Glutamatergic neuron (in vitro differentiated cells): ENCODE results near the gene FBXL13. TPM values are rescaled to one million over a fixed set of nuclear protein-coding genes. Genes with fewer than 3 reads are reported as not detected.
"Not testable (repeated sequence)": the region's sequence is repeated elsewhere in the genome, so short reads cannot be mapped to it uniquely, and the experiment has no call there.

Experiments
- DNase-seq: peaks from one replicate; pipeline ENCODE4 v3.0.0; 2022
- H3K27ac Mint-ChIP-seq: one replicate; pipeline ENCODE4 v1.8.0; 2020; ENCODE audit warnings: mild to moderate bottlenecking, mixed read lengths, inconsistent platforms; ENCODE audit not compliant: unreplicated experiment
- H3K27me3 Mint-ChIP-seq: one replicate; pipeline ENCODE4 v1.8.0; 2020; ENCODE audit warnings: mild to moderate bottlenecking, moderate library complexity, mixed read lengths, inconsistent platforms; ENCODE audit not compliant: unreplicated experiment
- H3K36me3 Mint-ChIP-seq: one replicate; pipeline ENCODE4 v1.8.0; 2020; ENCODE audit warnings: mild to moderate bottlenecking, mixed read lengths, inconsistent platforms; ENCODE audit not compliant: unreplicated experiment
- H3K4me1 Mint-ChIP-seq: one replicate; pipeline ENCODE4 v1.8.0; 2020; ENCODE audit warnings: mild to moderate bottlenecking, low read depth, mixed read lengths, inconsistent platforms; ENCODE audit not compliant: unreplicated experiment
- H3K4me3 Mint-ChIP-seq: one replicate; pipeline ENCODE4 v1.8.0; 2020; ENCODE audit warnings: mild to moderate bottlenecking, mixed read lengths, inconsistent platforms; ENCODE audit not compliant: unreplicated experiment
- H3K9me3 Mint-ChIP-seq: one replicate; pipeline ENCODE4 v1.8.0; 2020; ENCODE audit warnings: mild to moderate bottlenecking, moderate library complexity, mixed read lengths, inconsistent platforms; ENCODE audit not compliant: unreplicated experiment
- total RNA-seq: library from RNA; stranded (reverse); fragmentation: NEBNext Ultra II Directional; extraction: Animal tissue kit (Norgen Biotek cat#: 25700); gene quantifications from one replicate; pipeline ENCODE4 v1.2.1, GENCODE V29; 2021; ENCODE audit not compliant: unreplicated experiment

FBXL13 gene
- total RNA-seq, 1 donor from 2014 or later, result 1.1 TPM

DNA sequence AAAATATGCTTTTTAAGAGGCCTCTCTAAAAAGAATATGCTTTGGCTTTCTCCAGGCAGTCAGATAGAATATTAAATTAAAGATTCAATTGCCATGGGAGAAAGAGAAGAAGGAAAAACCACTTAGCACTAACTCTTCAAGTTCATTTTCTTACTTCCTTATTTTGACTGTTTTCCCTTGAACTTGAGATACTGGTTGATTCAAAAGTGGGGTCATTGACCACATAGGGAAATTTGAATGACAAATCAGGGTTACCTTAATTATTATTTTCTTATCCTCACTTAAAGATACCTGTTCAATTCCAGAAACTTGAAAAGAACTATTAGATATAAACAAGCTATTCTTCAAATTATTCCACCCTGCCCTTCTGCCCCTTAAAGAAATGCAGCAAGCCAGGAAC, 298.4 kb downstream of the FBXL13 start:
- not testable (repeated sequence) for H3K4me1 Mint-ChIP-seq, H3K36me3 Mint-ChIP-seq, H3K9me3 Mint-ChIP-seq, H3K4me3 Mint-ChIP-seq, DNase-seq, H3K27ac Mint-ChIP-seq, H3K27me3 Mint-ChIP-seq

DNA sequence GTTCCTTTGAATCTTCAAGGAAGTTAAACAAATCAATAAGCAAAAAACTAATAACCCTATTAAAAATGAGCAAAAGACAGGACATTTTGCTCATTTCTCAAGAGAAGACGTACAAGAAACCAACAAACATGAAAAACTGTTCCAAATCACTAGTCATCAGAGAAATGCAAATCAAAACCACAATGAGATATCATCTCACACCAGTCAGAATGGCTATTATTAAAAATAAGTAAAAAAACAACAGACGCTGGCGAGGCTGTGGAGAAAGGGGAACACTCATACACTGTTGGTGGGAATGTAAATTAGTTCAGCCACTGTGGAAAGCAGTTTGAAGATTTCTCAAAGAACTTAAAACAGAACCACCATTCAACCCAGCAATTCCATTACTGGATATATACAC, 304.1 kb downstream of the FBXL13 start:
- H3K4me3 Mint-ChIP-seq, H3K27me3 Mint-ChIP-seq, H3K9me3 Mint-ChIP-seq, H3K4me1 Mint-ChIP-seq, H3K27ac Mint-ChIP-seq, DNase-seq, H3K36me3 Mint-ChIP-seq: not testable (repeated sequence)

DNA sequence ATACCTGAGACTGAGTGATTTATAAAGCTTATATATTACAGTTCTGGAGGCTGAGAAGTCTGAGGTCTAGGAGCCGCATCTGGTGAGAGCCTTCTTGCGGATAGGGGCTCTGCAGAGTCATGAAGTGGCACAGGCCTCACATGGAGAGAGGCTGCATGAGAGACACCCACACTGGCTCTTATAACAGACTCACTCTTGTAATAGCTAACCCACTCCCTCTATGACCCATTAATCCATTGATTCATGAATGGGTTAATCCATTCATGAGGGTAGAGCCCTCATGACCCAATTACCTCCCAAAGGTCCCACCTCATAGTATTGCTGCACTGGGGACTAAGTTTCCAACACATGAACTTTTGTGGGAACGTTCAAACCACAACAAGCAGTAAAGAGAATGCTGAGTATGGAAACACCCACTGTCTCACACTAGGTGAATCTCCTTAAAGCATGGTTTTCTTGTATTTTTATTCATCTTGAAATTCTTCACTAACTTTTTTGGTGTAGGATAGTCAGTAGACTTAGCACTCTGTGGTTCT, 304.9 kb downstream of the FBXL13 start:
- H3K9me3 Mint-ChIP-seq, H3K4me1 Mint-ChIP-seq, H3K4me3 Mint-ChIP-seq, H3K36me3 Mint-ChIP-seq, DNase-seq, H3K27ac Mint-ChIP-seq, H3K27me3 Mint-ChIP-seq: not testable (repeated sequence)

DNA sequence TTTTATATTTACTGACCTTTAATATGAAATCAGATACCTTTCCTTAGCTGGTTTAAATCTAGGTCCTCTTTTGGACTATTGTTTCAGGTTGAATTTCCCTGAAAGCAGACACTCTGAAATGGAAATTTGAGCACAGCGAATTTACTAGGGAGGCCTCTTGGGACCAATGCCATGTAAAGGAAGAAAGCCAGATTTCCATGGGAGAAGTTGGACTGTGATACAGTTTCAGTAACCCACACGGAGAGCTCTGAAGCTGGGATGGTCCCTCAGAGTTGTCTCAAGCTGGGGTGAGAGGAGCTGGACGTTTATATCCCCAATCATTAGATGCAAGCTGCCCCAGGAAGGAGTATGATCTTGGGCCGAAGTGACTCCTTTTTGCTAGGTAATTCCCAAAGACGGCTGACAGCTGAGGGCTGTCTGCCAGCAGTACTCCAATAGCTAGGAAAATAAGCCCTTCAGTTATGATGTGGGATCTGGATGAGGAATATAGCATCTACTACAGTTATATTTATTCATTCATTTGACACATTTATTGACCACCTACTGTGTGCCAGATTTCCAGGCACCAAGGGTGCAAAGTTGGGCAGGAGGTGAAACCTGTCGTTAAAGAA, 311.2 kb downstream of the FBXL13 start:
- H3K27ac Mint-ChIP-seq, H3K36me3 Mint-ChIP-seq, H3K4me1 Mint-ChIP-seq: not testable (repeated sequence)

More for the DNA sequence above, 311.2 kb downstream of the FBXL13 start:
- H3K4me3 Mint-ChIP-seq, H3K27me3 Mint-ChIP-seq, H3K9me3 Mint-ChIP-seq, DNase-seq: not testable (repeated sequence)

Other genes starting within 250 kb of the FBXL13 start
- 0.34 TPM for gene LRRC17, start 161.8 kb downstream of the FBXL13 start, total RNA-seq
- gene ARMC10, start 344 bp upstream of the FBXL13 start, total RNA-seq, result 16.1 TPM
- gene NAPEPLD, start 74.3 kb upstream of the FBXL13 start, total RNA-seq, result 6.5 TPM
- 59.8 TPM for gene PMPCB, start 222.6 kb upstream of the FBXL13 start, total RNA-seq